Liver (tissue), 3 donors: Measurements from ENCODE around the gene B9D2.

ENCODE experiments used
- ATF3 ChIP-seq: IDR thresholded peaks from 2 replicates; pipeline ENCODE4 v1.6.1; 2016; ENCODE audit warnings: antibody characterized with exemption
- CTCF ChIP-seq: fragments of 150-350 bp; IDR thresholded peaks from 2 replicates; pipeline ENCODE4 v1.5.1; 2017; ENCODE audit warnings: improper control_type of control experiment, low read depth, low read length; ENCODE audit not compliant: missing input control
- GABPA ChIP-seq, 2 donors: IDR thresholded peaks in 1 of 2; conservative IDR thresholded peaks in 1 of 2; 2 replicates each; pipeline ENCODE4 v1.6.1; 2016; ENCODE audit warnings: antibody characterized with exemption in 2 of 2, mild to moderate bottlenecking in 1 of 2, moderate library complexity in 1 of 2
- MAX ChIP-seq: IDR thresholded peaks from 2 replicates; pipeline ENCODE4 v1.6.1; 2016; ENCODE audit warnings: antibody characterized with exemption
- SP1 ChIP-seq: IDR thresholded peaks from 2 replicates; pipeline ENCODE4 v1.6.1; 2018; ENCODE audit warnings: antibody characterized with exemption, mild to moderate bottlenecking
- TAF1 ChIP-seq: conservative IDR thresholded peaks from 2 replicates; pipeline ENCODE4 v1.6.1; 2016; ENCODE audit warnings: antibody characterized with exemption, mild to moderate bottlenecking
- donor health status: healthy.
- donor health status: healthy.

- TF ChIP-seq CTCF = no peak
- no peak for TF ChIP-seq MAX
- TF ChIP-seq TAF1 = no peak
- TF ChIP-seq ATF3 = no peak
- TF ChIP-seq GABPA (IDR thresholded peaks at IDR 0.05 in 1 of 2, conservative IDR thresholded peaks at IDR 0.05 in 1 of 2) = no peak
- TF ChIP-seq SP1 = no peak
These were observed 1.7 kb downstream of the B9D2 start for GRCh38 chr19:41362143-41362847.
